ENCODE data around the gene CADM4. TPM values are rescaled to one million over a fixed set of nuclear protein-coding genes. Genes with fewer than 3 reads are reported as not detected.
A peak's percentile ranks its signal among the peaks of the same experiment; 100 is the strongest.
"Not testable (repeated sequence)": the region's sequence is repeated elsewhere in the genome, so short reads cannot be mapped to it uniquely, and the experiment has no call there.

The CADM4 gene
- total RNA-seq, 2 donors from 2014 or later, result 2.0 to 4.9 TPM

GRCh38 chr19:43638995-43639518 lies 593 bp downstream of the CADM4 start:
- intact Hi-C loops (cut with DNase I, micrococcal nuclease), result no loop called here
- ATAC-seq, result no peak

GRCh38 chr19:43638214-43638994 lies 1.2 kb downstream of the CADM4 start:
- intact Hi-C loops (cut with DNase I, micrococcal nuclease), result no loop called here
- no peak for DNase-seq
- no peak for ATAC-seq

More at GRCh38 chr19:43638995-43639518, 593 bp downstream of the CADM4 start:
- no peak for DNase-seq

GRCh38 chr19:43636121-43636683 lies 3.4 kb downstream of the CADM4 start:
- intact Hi-C loops (cut with DNase I, micrococcal nuclease), result no loop called here
- ATAC-seq (no peak), DNase-seq (no peak)

- DNase-seq; ATAC-seq; intact Hi-C loops (cut with DNase I, micrococcal nuclease): not testable (repeated sequence)
Observed at GRCh38 chr19:43635561-43635940, 4.1 kb downstream of the CADM4 start.

- intact Hi-C loops (cut with DNase I, micrococcal nuclease), result no loop called here
- ATAC-seq (no peak), DNase-seq (no peak)
Observed at GRCh38 chr19:43634872-43635560, 4.6 kb downstream of the CADM4 start.

- no peak for ATAC-seq
- DNase-seq, result no peak
- intact Hi-C loops (cut with DNase I, micrococcal nuclease), result no loop called here
Observed at GRCh38 chr19:43634506-43634871, 5.2 kb downstream of the CADM4 start.

- no peak for DNase-seq
- intact Hi-C loops (cut with DNase I, micrococcal nuclease), result no loop called here
- no peak for ATAC-seq
Observed at GRCh38 chr19:43634068-43634467, 5.6 kb downstream of the CADM4 start.

GRCh38 chr19:43633520-43633919 lies 6.1 kb downstream of the CADM4 start:
- intact Hi-C loops (cut with DNase I, micrococcal nuclease), result no loop called here
- ATAC-seq, result no peak
- DNase-seq, result no peak

- intact Hi-C loops (cut with DNase I, micrococcal nuclease), result no loop called here
- ATAC-seq, result no peak
- no peak for DNase-seq
Observed at GRCh38 chr19:43631491-43631890, 8.2 kb downstream of the CADM4 start.

GRCh38 chr19:43628646-43629326 lies 10.9 kb downstream of the CADM4 start:
- ATAC-seq, result no peak
- DNase-seq, result no peak
- intact Hi-C loops (cut with DNase I, micrococcal nuclease), result no loop called here

- ATAC-seq (no peak), DNase-seq (no peak)
- intact Hi-C loops (cut with DNase I, micrococcal nuclease), result no loop called here
Observed at GRCh38 chr19:43626838-43627237, 12.8 kb downstream of the CADM4 start.

GRCh38 chr19:43625918-43626579 lies 13.6 kb downstream of the CADM4 start:
- intact Hi-C loops (cut with DNase I, micrococcal nuclease), result no loop called here
- peak in 1 of 2 donors; percentile 35 for DNase-seq
- ATAC-seq, result peak; percentile 56

- intact Hi-C loops (cut with DNase I, micrococcal nuclease), result no loop called here
- ATAC-seq (peak; percentile 83), DNase-seq (peak; percentile 76 to 89)
Observed at GRCh38 chr19:43624933-43625332, 14.7 kb downstream of the CADM4 start.

GRCh38 chr19:43623889-43624670 lies 15.6 kb downstream of the CADM4 start:
- DNase-seq (no peak), ATAC-seq (no peak)
- intact Hi-C loops (cut with DNase I, micrococcal nuclease), result no loop called here

GRCh38 chr19:43622956-43623355 lies 16.7 kb downstream of the CADM4 start:
- intact Hi-C loops (cut with DNase I, micrococcal nuclease), result no loop called here
- no peak for ATAC-seq

GRCh38 chr19:43622070-43622469 lies 17.6 kb downstream of the CADM4 start:
- ATAC-seq (no peak), DNase-seq (no peak)
- intact Hi-C loops (cut with DNase I, micrococcal nuclease), result no loop called here

More at GRCh38 chr19:43622956-43623355, 16.7 kb downstream of the CADM4 start:
- DNase-seq, result no peak

- no peak for ATAC-seq
- intact Hi-C loops (cut with DNase I, micrococcal nuclease), result no loop called here
- DNase-seq, result peak in 1 of 2 donors; percentile 89
Observed at GRCh38 chr19:43620061-43621001, 19.3 kb downstream of the CADM4 start.

All from left colon (tissue), 2 donors.